Activated T-helper 1 cell treated with anti-CD3 and anti-CD28 coated beads, Interleukin-12 subunit alpha, Interleukin-12 subunit beta, Interleukin-2, Interleukin-4 antibody, amounts not matched to agents 30 ng/mL and 10 ng/mL and 1 ng/mL, durations not matched to agents 14 hours and 24 hours and 36 hours (primary cell): ENCODE measurements around the gene ETV3L. TPM values are rescaled to one million over a fixed set of nuclear protein-coding genes. Genes with fewer than 3 reads are reported as not detected.

Source experiments
- DNase-seq: peaks from one replicate; pipeline ENCODE4 v3.0.0; 2021; ENCODE audit warnings: low spot score
- H3K27ac Mint-ChIP-seq: one replicate; pipeline ENCODE4 v1.8.0; 2021; ENCODE audit warnings: mild to moderate bottlenecking, mixed read lengths
- H3K27me3 Mint-ChIP-seq: one replicate; pipeline ENCODE4 v1.8.0; 2022; ENCODE audit warnings: mild to moderate bottlenecking, moderate library complexity, mixed read lengths; ENCODE audit not compliant: insufficient read depth
- H3K36me3 Mint-ChIP-seq: one replicate; pipeline ENCODE4 v1.8.0; 2021; ENCODE audit warnings: low read depth, mixed read lengths
- H3K4me1 Mint-ChIP-seq: one replicate; pipeline ENCODE4 v1.8.0; 2021; ENCODE audit warnings: low read depth, mixed read lengths
- H3K4me3 Mint-ChIP-seq: one replicate; pipeline ENCODE4 v1.8.0; 2021; ENCODE audit warnings: mild to moderate bottlenecking, moderate library complexity, mixed read lengths
- H3K9me3 Mint-ChIP-seq: one replicate; pipeline ENCODE4 v1.8.0; 2021; ENCODE audit warnings: mixed read lengths
- intact Hi-C: fragments of 100-400 bp; cut with micrococcal nuclease; formaldehyde crosslinking; loops from one replicate; pipeline ENCODE4 v1.15.1; 2024
- total RNA-seq: library from RNA; stranded (reverse); gene quantifications from 2 replicates; pipeline ENCODE4 v1.2.3, GENCODE V29; 2022

ETV3L gene
- total RNA-seq, 1 donor from 2014 or later, result not detected

DNA sequence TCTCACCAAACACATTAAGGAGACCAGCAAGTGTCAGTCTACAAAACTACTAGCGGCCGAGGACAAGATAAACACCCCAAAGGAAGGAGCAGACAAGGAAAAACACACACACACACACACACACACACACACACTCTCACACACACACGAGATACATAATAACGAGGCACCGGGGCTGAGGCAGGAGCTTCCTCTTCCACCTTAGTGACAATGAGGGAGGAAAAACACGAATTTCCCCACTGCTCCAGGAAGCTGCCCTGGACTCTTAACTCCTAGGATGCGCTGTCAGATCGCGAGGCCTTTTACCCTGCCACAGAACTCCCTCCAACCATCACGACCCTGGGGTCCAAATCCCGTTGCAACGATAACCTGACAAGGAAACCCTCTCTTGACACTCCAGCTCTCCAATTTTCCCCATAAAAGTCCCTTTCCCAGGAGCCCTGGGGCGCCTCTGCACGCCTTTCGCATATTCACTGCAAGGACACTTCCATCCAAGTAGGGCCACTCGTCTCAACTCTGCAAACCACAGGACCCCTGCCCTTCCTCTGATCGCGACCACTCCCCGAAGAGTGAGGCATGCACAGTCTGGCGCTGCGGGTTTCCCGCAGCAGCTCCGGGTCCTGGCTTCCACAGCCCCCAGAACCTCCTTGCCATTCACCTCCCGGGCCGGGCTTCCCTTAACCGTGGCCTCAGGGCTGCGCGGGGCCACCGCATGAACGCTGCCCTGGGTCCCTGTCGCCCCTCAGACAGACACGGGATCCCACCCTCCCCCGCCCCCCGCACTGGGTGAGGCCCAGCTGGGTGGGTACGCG lies 38.0 kb upstream of the ETV3L start:
- no peaks in the 10 kb centered on the region for H3K27me3 Mint-ChIP-seq
- H3K4me3 Mint-ChIP-seq, result peak overlapping the region; percentile 93
- H3K9me3 Mint-ChIP-seq, result no peaks in the 10 kb centered on the region
- peaks cover 42% of the 10 kb centered on the region for H3K36me3 Mint-ChIP-seq
- peaks cover 79% of the 10 kb centered on the region for H3K4me1 Mint-ChIP-seq
- peak overlapping the region; percentile 92 for H3K27ac Mint-ChIP-seq
- intact Hi-C loops, result loop anchor here (5.0 to 10.0 kb wide), 3 partner anchors 323 to 1940 kb away; partner anchors contain the start of genes AIM2, MRPL24 and SH2D2A
- no peak for DNase-seq

DNA sequence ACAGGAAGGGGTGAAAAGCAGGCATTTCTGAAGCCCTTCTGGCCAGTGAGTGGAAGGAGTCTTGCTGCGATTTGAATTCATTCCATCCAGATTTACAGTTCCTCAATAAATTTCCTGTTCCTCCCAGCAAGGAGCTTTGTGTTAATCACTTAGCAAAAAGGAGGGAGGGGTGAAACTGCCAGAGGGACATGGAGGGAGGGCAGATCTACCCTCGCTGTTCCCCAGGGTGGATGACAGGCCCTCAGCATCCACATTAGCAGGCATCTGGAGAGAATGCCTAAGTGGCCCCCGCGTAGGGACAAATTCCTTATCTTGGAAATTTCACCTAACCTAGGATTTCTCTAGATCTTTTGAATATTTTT lies 37.4 kb upstream of the ETV3L start:
- intact Hi-C loops, result loop anchor here (5.0 to 10.0 kb wide), 3 partner anchors 322 to 1940 kb away; partner anchors contain the start of genes AIM2, MRPL24 and SH2D2A
- Mint-ChIP-seq H3K9me3 (no peaks in the 10 kb centered on the region), H3K27me3 (no peaks in the 10 kb centered on the region), H3K36me3 (peaks cover 48% of the 10 kb centered on the region), H3K4me3 (peak overlapping the region; percentile 93), H3K27ac (peak overlapping the region; percentile 92), H3K4me1 (peaks cover 85% of the 10 kb centered on the region)
- DNase-seq, result no peak

DNA sequence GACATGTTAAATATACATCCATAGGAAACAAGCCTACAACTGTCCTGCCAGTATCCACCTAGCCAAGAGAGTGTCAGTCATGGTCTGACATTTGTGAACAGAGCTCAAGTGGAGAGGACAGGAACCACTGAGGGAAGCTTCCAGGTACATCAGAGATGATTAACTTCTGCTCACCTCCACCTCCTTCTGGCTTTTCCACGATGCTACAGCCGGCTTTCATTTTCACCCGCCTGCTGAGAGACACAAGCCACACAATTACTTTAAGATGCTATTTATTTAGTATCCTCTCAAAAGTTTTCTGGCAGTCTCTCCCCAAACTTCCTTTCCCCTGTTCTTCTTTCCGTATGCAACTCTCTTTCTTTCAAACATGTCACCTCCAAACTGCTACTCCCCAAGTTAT lies 36.5 kb upstream of the ETV3L start:
- DNase-seq, result no peak
- H3K27me3 Mint-ChIP-seq, result no peaks in the 10 kb centered on the region
- peak overlapping the region; percentile 93 for H3K4me3 Mint-ChIP-seq
- H3K9me3 Mint-ChIP-seq, result no peaks in the 10 kb centered on the region
- intact Hi-C loops, result loop anchor here (5.0 to 10.0 kb wide), 3 partner anchors 321 to 1941 kb away; partner anchors contain the start of genes AIM2, MRPL24 and SH2D2A
- peak overlapping the region; percentile 92 for H3K27ac Mint-ChIP-seq
- H3K36me3 Mint-ChIP-seq, result peaks cover 57% of the 10 kb centered on the region
- peaks cover 89% of the 10 kb centered on the region for H3K4me1 Mint-ChIP-seq

DNA sequence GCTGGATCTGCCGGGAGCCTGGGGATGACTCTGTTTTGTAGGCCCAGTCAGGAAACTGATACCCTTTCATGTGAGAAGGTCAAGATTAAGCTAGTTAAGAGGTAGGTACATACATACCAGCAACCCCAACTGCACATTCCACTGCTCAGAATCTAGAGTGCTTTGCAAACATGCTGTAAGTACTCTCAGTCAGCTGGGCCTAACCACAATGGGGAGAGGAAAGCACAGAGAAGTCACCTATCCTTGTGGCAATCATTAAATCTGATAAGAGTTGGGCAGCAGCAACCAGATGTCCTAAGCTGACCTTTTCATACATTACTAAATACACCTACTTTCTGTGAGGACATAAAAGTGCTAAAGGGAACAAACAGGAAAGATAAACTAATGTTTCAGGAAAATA lies 36.0 kb upstream of the ETV3L start:
- intact Hi-C loops, result loop anchor here (5.0 to 10.0 kb wide), 3 partner anchors 321 to 1942 kb away; partner anchors contain the start of genes AIM2, MRPL24 and SH2D2A
- Mint-ChIP-seq H3K36me3 (peaks cover 61% of the 10 kb centered on the region), H3K27ac (peak overlapping the region; percentile 92), H3K4me3 (peak overlapping the region; percentile 93), H3K9me3 (no peaks in the 10 kb centered on the region), H3K27me3 (no peaks in the 10 kb centered on the region), H3K4me1 (peaks cover 87% of the 10 kb centered on the region)
- DNase-seq, result no peak

DNA sequence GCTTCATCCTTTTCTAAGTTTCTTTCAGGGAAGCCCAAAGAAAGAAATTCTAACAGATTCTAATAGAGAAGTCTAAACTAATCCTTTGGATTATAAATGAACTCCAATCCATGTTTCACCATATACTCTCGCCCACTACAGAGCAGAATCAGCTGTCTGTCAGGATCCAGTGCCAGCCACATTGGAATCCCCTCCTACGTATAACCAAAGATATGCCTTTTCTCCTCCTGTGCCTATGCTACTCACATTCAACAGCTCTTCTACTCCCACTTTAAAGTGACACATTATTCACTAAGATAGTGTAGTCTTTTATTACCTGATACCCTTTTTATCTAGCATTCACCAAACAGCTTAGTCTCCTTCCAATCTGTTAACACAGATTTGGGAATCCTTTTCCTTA lies 35.5 kb upstream of the ETV3L start:
- Mint-ChIP-seq H3K4me3 (peak overlapping the region; percentile 93), H3K27me3 (no peaks in the 10 kb centered on the region), H3K4me1 (peaks cover 81% of the 10 kb centered on the region), H3K27ac (peak overlapping the region; percentile 92), H3K9me3 (no peaks in the 10 kb centered on the region), H3K36me3 (peaks cover 63% of the 10 kb centered on the region)
- DNase-seq, result no peak
- intact Hi-C loops, result loop anchor here (5.0 to 10.0 kb wide), 3 partner anchors 320 to 1942 kb away; partner anchors contain the start of genes AIM2, MRPL24 and SH2D2A

DNA sequence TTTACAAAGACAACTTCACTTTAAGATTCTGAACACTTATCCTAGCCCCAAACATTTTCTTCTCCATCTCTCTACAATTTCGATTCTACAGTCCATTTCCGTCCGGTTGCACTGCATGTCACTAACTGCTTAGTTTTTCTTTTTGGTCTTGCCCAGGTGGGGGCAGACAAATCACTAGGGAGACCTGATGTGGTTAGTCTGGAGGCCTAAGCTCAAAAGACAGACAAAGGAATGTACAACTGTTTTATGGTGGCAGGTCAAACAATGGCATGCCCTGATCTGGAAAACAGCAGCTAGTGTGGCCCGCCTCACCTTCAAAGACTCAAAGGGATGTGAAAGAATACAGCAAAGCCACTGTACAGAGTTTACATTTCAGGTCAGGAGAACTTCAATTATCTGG lies 34.8 kb upstream of the ETV3L start:
- DNase-seq, result no peak
- Mint-ChIP-seq H3K4me3 (peak overlapping the region; percentile 64), H3K9me3 (no peaks in the 10 kb centered on the region), H3K4me1 (peaks cover 74% of the 10 kb centered on the region), H3K27me3 (no peaks in the 10 kb centered on the region), H3K27ac (peak overlapping the region; percentile 5), H3K36me3 (peaks cover 66% of the 10 kb centered on the region)
- intact Hi-C loops, result loop anchor here (10.0 kb wide), 2 partner anchors 320 to 390 kb away; partner anchors contain the start of genes MRPL24 and SH2D2A

DNA sequence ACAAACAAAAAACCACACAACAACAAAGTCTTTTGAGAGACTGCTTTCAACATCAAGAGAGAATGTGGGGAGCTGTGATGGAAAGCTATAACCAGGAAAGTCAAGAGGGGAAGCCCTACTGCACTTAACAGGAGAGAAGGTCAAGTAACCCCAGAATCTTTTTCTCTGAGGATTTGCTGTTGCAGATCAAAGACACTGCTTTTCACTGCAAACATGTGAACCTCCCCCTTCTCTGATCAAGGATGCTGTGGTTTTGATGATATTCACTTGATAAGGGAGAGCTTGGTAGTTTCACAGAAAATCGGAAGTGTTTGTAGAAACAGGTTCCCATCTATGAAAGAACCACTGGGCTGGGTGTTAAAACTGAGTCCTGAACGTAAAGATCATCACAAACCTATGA lies 33.8 kb upstream of the ETV3L start:
- peak overlapping the region; percentile 76 for H3K27ac Mint-ChIP-seq
- no peaks in the 10 kb centered on the region for H3K9me3 Mint-ChIP-seq
- H3K27me3 Mint-ChIP-seq, result no peaks in the 10 kb centered on the region
- H3K4me1 Mint-ChIP-seq, result peaks cover 68% of the 10 kb centered on the region
- peak overlapping the region; percentile 64 for H3K4me3 Mint-ChIP-seq
- intact Hi-C loops, result loop anchor here (2.0 to 10.0 kb wide), 3 partner anchors 17 to 389 kb away; partner anchors contain the start of genes MRPL24 and SH2D2A
- DNase-seq, result peak; percentile 41
- H3K36me3 Mint-ChIP-seq, result peaks cover 70% of the 10 kb centered on the region

DNA sequence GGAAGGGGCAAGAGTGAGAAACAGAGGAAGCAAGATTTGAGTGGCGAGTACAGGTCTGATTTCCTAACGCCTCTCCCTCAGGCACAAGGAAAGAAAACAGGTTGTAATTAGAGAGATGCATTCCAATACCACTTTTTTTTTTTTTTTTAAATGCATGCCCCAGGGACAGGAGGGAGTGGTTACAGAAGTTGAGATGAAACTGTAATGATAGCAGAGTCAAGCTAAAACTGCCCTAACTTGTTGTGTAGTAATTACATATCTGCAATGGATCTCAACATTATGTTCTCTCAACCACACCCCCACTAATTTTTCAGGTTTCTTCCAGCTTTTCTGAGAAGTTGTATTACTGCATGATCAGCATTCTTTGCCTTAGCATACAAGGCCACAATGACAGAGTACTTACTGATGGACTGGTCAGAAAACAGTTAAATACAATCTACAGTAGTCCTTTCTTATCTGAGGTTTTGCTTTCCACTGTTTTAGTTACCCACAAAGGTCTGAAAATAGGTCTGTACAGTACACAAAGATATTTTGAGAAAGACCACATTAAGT lies 33.1 kb upstream of the ETV3L start:
- H3K4me3 Mint-ChIP-seq, result peak overlapping the region; percentile 48
- peak overlapping the region; percentile 43 for H3K27ac Mint-ChIP-seq
- no peak for DNase-seq
- peaks cover 75% of the 10 kb centered on the region for H3K4me1 Mint-ChIP-seq
- peaks cover 76% of the 10 kb centered on the region for H3K36me3 Mint-ChIP-seq
- H3K9me3 Mint-ChIP-seq, result no peaks in the 10 kb centered on the region
- intact Hi-C loops, result loop anchor here (2.0 to 10.0 kb wide), 3 partner anchors 18 to 388 kb away; partner anchors contain the start of genes MRPL24 and SH2D2A
- H3K27me3 Mint-ChIP-seq, result no peaks in the 10 kb centered on the region

DNA sequence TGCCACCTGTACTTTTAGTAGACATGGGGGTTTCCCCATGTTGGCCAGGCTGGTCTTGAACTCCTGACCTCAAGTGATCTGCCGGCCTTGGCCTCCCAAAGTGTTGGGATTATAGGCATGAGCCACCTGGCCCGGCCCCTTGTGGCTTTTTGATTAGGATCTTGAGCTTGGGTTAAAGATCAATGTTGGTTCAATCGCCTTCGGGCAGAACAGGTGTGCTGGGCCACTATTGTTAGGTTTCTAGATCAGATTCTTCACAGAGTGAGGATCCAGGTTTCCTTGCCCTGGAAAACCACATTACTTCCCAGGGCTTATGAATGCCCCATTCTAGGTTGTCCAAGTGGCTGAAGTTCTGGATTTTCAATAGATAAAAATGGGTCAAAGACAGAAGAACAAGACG lies 32.5 kb upstream of the ETV3L start:
- Mint-ChIP-seq H3K4me3 (peak overlapping the region; percentile 21), H3K36me3 (peaks cover 79% of the 10 kb centered on the region), H3K9me3 (no peaks in the 10 kb centered on the region), H3K27ac (peak overlapping the region; percentile 1), H3K4me1 (peaks cover 71% of the 10 kb centered on the region), H3K27me3 (no peaks in the 10 kb centered on the region)
- intact Hi-C loops, result loop anchor here (2.0 to 10.0 kb wide), 3 partner anchors 19 to 387 kb away; partner anchors contain the start of genes MRPL24 and SH2D2A
- no peak for DNase-seq

DNA sequence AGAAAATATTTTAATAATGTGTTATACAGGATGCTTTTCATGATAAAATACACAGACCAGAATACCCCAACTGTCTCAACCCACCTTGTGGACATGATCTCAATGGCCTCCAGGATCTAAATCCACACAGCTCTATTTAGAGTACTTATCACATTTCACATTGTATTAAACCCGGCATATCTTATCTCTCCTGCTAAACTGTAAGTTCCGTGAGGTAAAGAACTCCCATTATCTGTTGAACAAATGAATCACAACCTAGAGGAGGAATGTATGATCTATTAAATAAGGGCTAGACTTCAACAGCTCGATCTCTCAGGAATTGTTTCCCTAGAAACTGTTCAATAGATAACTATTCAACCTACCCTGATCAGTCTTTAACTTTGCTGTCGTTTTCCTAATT lies 31.7 kb upstream of the ETV3L start:
- H3K9me3 Mint-ChIP-seq, result no peaks in the 10 kb centered on the region
- H3K4me1 Mint-ChIP-seq, result peaks cover 64% of the 10 kb centered on the region
- no peak overlapping the region for H3K27ac Mint-ChIP-seq
- no peaks in the 10 kb centered on the region for H3K27me3 Mint-ChIP-seq
- no peak for DNase-seq
- H3K4me3 Mint-ChIP-seq, result no peak overlapping the region
- H3K36me3 Mint-ChIP-seq, result peaks cover 75% of the 10 kb centered on the region
- intact Hi-C loops, result loop anchor here (10.0 kb wide), 2 partner anchors 316 to 386 kb away; partner anchors contain the start of genes MRPL24 and SH2D2A

DNA sequence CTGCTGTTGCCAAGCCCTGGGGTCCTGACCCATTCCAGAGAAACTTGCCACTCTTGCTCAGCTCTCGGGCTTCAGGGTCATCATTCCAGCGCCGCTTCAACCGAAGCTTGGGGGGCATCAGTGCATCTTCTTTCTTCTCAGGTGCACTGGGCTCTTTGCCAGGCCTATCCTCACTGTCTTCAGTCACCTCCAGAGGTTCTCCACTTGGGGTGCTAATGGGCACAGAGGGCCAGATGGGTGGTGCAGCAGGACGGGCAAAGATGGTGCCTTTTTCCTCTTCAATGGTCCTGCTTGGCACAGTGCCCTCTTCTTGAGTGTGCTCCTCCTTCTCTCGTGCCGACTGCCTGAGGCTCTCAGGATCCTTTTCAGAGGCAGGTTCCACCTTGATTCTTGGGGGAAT lies 25.2 kb upstream of the ETV3L start:
- no peaks in the 10 kb centered on the region for H3K9me3 Mint-ChIP-seq
- no peak for DNase-seq
- peaks cover 28% of the 10 kb centered on the region for H3K4me1 Mint-ChIP-seq
- peaks cover 55% of the 10 kb centered on the region for H3K36me3 Mint-ChIP-seq
- no peaks in the 10 kb centered on the region for H3K27me3 Mint-ChIP-seq
- no peak overlapping the region for H3K4me3 Mint-ChIP-seq
- intact Hi-C loops, result no loop called here
- no peak overlapping the region for H3K27ac Mint-ChIP-seq

DNA sequence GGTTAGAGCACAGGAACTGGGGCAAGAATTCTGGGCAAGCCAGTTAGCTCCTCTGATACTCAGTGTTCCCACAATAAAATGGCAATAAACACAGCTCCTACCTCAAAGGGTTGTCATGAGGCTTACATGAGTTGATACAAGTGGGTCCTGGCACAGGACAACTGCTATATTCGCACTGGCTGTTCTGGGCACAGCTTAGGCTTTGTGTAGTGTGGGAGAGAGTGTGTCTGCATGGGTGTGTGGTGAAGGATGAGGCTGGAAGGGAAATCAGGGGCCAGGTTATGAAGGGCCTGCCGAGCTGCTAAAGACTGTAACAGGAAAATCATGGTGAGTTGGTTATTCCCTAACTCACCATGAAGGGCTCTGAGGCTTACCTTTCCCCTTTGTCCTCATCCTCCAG lies 19.8 kb upstream of the ETV3L start:
- Mint-ChIP-seq H3K27ac (no peak overlapping the region), H3K36me3 (peaks cover 20% of the 10 kb centered on the region), H3K4me1 (peaks cover 17% of the 10 kb centered on the region), H3K9me3 (no peaks in the 10 kb centered on the region), H3K27me3 (peaks cover 2% of the 10 kb centered on the region), H3K4me3 (no peak overlapping the region)
- intact Hi-C loops, result no loop called here
- DNase-seq, result no peak

DNA sequence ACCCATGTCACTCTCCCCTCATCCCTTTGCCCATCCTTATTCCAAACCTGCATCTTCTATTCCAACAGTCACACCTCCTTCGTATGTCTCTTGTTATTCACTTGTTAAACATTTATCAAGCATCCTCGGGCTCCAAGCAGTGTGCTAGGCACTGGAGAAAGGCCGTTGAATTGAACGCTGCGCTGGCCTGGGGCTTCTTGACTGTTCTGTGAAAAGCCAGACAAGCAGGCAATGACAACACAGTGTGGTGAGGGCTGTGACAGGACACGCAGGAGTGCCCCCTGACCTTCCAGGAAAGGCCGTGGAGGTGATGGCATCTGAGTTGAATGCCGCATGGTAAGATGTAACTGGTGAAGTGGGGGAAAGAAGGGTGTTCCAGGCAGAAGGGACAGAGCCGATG lies 19.4 kb upstream of the ETV3L start:
- H3K27me3 Mint-ChIP-seq, result peaks cover 2% of the 10 kb centered on the region
- intact Hi-C loops, result no loop called here
- peaks cover 12% of the 10 kb centered on the region for H3K4me1 Mint-ChIP-seq
- H3K4me3 Mint-ChIP-seq, result no peak overlapping the region
- H3K27ac Mint-ChIP-seq, result no peak overlapping the region
- H3K36me3 Mint-ChIP-seq, result peaks cover 15% of the 10 kb centered on the region
- no peak for DNase-seq
- no peaks in the 10 kb centered on the region for H3K9me3 Mint-ChIP-seq
